Measurements from ENCODE around the gene FAM76B. TPM values are rescaled to one million over a fixed set of nuclear protein-coding genes. Genes with fewer than 3 reads are reported as not detected.

Gene FAM76B
- total RNA-seq, 1 experiment from 2014 or later, result 17.7 TPM

- no peak for DNase-seq (ENCODE audit: low spot score)
Observed at GRCh38 chr11:95792200-95792599, 2.6 kb upstream of the FAM76B start.

GRCh38 chr11:95791709-95792033, 2.1 kb upstream of the FAM76B start:
- DNase-seq (ENCODE audit: low spot score), result no peak

- peak; percentile 88 for DNase-seq (ENCODE audit: low spot score)
Observed at GRCh38 chr11:95790933-95791708, 1.5 kb upstream of the FAM76B start.

GRCh38 chr11:95790123-95790932, 746 bp upstream of the FAM76B start, which contains the start of gene CEP57:
Gene CEP57 (plus strand): TSS chr11:95790498. CDS start chr11:95790699, 201 bp downstream.
- DNase-seq (ENCODE audit: low spot score), result peak; percentile 98

- peak; percentile 66 for DNase-seq (ENCODE audit: low spot score)
Observed at GRCh38 chr11:95788921-95789505, 569 bp downstream of the FAM76B start.

GRCh38 chr11:95780544-95780943, 9.0 kb downstream of the FAM76B start:
- no peak for DNase-seq (ENCODE audit: low spot score)

GRCh38 chr11:95778699-95779098, 10.9 kb downstream of the FAM76B start:
- no peak for DNase-seq (ENCODE audit: low spot score)

GRCh38 chr11:95776859-95777258, 12.7 kb downstream of the FAM76B start:
- DNase-seq (ENCODE audit: low spot score), result no peak

- no peak for DNase-seq (ENCODE audit: low spot score)
Observed at GRCh38 chr11:95768521-95768920, 21.1 kb downstream of the FAM76B start.

- DNase-seq (ENCODE audit: low spot score), result no peak
Observed at GRCh38 chr11:95767498-95767897, 22.1 kb downstream of the FAM76B start.

GRCh38 chr11:95766701-95767100, 22.9 kb downstream of the FAM76B start:
- no peak for DNase-seq (ENCODE audit: low spot score)

- peak; percentile 71 for DNase-seq (ENCODE audit: low spot score)
Observed at GRCh38 chr11:95764267-95764898, 25.2 kb downstream of the FAM76B start.

GRCh38 chr11:95762534-95762933, 27.0 kb downstream of the FAM76B start:
- DNase-seq (ENCODE audit: low spot score), result no peak

GRCh38 chr11:95760941-95761340, 28.6 kb downstream of the FAM76B start:
- no peak for DNase-seq (ENCODE audit: low spot score)

GRCh38 chr11:95751515-95751914, 38.1 kb downstream of the FAM76B start:
- DNase-seq (ENCODE audit: low spot score), result no peak

GRCh38 chr11:95750101-95750500, 39.5 kb downstream of the FAM76B start:
- DNase-seq (ENCODE audit: low spot score), result no peak

- DNase-seq (ENCODE audit: low spot score), result no peak
Observed at GRCh38 chr11:95739108-95739938, 50.3 kb downstream of the FAM76B start.

- DNase-seq (ENCODE audit: low spot score), result no peak
Observed at GRCh38 chr11:95736809-95737208, 52.8 kb downstream of the FAM76B start.

GRCh38 chr11:95736355-95736754, 53.2 kb downstream of the FAM76B start:
- DNase-seq (ENCODE audit: low spot score), result no peak

- DNase-seq (ENCODE audit: low spot score), result no peak
Observed at GRCh38 chr11:95734009-95734572, 55.5 kb downstream of the FAM76B start.

All from HT-29 (cell line).